EL (cell line): ENCODE data around the gene PSMD6.
A peak's percentile ranks its signal among the peaks of the same experiment; 100 is the strongest.

Experiments used
- DNase-seq: peaks from one replicate; pipeline ENCODE4 v3.0.0-alpha.2; 2016

The PSMD6 gene

DNA sequence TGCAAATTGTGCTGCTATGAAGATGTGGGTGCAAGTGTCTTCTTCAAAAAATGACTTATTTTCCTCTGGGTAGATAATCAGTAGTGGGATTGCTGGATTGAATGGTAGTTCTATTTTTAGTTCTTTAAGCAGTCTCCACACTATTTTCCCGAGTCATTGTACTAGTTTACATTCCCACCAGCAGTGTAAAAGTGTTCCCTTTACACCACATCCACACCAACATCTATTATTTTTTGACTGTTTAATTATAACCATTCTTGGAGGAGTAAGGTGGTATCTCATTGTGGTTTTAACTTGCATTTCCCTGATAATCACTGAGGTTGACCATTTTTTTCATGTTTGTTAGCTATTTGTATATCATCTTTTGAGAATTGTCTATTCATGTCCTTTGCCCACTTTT, 19.7 kb upstream of the PSMD6 start:
- no peak for DNase-seq

DNA sequence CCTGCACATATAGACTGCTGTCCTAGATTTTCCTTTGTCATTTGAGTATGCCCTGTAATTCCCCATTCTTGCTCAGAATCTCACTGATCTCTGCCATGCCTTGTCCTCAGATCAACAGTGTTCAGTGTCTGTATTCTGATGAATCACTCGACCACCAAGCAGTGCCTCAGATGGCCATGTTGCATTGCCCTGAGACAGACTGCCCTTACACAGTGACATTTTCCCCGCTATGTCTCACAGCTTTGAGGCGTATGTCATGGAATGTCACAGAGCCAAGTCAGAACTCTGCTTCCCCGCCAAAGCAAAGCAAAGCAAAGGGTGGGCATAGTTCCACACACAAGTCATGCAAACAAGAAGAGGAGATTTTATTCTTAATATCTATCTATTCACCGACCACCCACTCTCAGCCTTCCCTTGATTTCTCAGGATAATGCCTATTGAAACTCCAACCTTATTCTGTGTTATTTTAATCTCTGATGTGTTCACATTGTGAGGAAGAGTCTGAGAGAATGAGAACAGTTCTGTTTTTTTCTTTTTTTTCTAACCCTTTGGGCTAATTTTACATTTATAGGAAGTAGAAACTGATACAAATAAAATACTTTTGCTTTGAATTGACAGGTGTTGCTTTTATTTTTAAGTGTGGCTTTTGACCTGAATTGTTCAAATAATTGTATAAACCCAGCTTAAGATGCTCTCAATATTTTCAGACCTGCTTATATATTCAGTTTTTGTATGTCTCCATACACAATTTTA, 16.9 kb upstream of the PSMD6 start:
- no peak for DNase-seq

DNA sequence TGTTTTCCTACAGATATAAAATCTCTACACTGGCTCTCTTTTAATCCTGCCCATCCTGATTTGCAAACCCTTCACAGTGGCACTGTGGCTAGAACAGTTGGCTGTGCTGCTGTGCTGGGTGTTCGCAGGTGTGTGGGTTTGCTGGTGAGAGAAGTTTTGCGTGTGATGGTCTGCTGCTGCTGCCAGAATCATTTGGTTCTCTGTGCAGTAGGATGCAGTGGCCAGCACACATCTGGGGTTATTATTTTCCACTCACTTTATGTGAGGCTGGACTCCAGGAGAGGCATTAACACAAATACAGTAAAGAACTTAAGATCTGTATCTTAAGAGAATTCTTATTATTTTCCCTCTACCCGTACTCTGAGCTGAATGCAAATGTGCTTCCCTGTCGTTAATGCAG, 16.0 kb upstream of the PSMD6 start:
- no peak for DNase-seq

DNA sequence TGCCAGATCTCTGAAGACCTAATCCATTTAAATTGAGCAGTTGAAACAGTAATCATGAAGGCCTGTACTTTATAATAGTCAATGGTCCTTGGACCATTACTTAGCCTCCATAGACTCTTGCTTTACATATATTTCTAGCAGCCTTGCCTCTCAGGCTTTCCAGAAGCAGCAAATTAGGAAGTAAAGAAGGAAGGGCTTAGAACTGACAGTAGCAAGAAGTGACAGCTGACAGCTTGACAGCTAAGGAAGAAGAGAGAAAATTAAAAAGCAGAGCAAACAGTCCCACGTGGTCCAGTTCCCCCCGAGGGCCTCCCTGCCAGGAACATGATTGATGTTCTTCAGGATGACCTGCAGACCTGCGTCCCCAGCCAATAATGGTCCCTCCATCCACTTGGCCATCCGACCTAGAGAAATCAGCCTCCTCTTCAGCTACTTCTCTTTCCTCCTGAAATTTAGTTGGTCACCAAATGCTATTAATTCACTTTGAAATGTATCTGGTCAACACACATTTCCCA, 15.0 kb upstream of the PSMD6 start:
- DNase-seq: no peak

DNA sequence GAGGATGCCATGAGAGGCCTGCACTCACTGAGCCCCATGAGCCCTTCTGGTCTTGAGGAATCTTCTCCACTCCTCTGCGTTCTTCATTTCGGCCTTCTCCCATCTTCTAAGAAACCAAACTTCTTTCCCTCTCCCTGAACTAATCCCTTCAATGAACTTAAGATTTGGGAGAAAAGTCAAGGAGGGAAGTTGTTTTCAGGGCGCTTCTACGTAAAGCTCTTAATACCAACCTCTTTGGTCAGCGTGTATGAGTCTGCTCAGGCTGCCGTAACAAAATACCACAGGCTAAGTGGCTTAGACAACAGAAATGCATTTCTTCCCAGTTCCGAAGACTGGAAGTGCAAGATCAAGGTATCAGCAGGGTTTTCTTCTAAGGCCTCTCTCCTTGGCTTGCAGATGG, 13.8 kb upstream of the PSMD6 start:
- no peak for DNase-seq

DNA sequence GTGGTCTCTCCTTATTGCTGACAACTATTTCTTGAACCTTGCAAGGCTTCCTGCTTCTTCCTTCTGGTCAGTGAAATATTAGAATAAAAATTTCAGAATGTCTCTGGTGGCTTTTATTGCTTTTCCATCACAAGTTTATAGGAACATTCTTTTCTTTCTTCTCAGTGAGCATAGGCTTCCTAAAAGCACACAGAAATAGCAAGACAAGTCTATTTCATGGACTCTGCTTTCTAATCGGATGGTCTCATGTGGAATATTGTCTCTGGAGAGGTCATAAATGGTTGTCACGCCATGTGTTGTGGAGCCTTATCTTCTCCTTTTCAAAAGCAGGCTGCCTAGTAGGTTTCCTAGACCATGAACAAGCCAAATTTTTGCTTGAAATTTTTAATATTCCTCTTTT, 9.8 kb upstream of the PSMD6 start:
- DNase-seq: no peak

DNA sequence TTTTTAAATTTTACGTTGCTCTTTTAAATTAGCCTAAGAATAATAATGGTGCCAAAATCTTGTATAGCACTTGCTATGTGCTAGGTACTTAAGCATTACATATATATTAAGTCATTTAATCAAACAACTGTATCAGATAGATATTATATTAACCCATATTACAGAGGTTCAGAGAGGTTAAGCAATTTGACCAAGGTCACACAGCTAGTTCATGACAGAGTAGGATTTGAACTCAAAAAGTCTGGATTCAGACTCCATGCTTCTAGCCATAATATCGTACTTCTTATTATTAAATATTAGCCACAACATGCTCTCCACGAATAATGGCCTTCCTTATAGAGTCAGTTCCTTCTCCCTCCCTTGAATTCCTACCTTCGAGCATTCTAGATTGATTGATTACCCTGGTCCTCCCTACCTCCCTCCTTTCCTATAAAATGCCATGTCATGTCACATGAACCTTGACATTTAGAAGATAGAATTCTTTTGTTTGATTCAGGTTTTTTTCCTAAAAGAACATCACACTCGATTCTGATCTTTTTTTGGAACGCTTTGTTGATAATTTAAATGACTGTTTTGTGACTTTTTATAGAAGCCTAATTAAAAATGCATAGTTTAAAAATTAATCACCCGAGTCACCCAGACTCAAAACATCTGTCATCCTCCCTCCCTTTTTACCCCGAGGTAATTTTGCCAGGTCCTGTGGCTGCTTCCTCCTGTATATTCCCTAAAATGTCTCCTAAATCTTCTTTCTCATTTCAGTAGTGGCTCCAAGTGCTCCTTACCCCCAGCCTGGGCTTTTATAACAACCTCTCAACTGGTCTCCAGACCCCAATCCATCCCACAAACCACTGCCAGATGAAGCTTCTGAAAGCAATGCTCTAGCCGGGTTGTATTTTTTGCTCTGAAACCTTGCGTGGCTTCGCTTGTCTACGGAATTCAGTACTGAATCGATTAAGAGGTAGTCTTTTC, 8.5 kb upstream of the PSMD6 start:
- DNase-seq: peak; percentile 43

DNA sequence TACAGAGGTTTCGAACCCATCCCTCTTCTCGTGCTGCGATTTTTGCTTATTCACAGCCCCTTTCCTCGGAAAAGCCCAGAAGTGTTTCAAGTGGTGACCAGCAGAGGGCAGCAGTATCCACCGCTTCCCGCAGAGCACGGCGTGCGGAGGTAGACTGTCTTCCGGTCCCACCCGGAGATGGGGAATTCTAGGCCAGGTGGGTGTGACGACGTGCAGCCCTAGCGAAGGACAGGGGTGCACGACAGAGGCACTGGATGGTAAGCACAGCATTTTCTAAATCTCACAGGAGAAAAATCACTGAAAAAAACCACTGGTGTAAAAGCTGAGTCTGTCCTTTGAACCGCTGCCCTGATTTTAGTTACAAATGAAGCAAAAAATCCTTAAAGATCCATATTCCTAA, 7.4 kb upstream of the PSMD6 start:
- DNase-seq: peak; percentile 66

DNA sequence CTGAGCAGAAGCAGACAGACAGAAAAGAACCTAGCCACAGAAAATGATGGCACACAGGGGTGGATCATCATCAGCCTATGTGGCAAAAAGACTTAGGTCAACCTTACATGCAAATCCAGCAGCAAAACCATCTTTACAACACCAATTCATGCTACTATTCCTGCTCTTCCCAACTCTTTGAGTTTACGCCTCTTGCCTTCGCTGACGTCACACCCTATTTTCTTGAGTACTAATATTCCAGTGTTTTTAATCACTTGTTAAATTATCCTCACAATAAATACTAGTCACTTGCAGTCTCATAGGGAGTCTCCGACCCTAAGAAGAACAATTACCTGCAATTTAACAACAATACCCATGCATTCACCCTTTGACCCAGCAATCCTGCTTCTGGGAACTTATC, 6.0 kb upstream of the PSMD6 start:
- no peak for DNase-seq

DNA sequence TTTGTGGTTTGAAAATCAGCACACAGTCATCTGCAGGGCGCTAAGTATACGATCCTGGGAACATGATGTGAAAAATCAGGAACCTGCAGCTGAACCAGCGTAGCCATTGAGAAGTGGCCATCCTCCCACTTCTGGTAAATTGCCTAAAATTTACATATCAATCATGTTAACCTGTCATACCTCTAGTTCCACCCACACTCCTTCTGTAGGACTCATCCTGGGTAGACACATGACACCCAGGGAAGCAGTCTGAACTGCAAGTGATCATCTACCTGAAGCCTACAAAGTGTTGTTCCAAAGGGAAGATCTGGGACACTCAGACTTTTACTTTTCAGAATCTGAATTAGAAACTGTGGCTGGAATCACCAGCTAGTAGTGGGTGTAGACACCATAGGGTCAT, 5.5 kb upstream of the PSMD6 start:
- DNase-seq: no peak

DNA sequence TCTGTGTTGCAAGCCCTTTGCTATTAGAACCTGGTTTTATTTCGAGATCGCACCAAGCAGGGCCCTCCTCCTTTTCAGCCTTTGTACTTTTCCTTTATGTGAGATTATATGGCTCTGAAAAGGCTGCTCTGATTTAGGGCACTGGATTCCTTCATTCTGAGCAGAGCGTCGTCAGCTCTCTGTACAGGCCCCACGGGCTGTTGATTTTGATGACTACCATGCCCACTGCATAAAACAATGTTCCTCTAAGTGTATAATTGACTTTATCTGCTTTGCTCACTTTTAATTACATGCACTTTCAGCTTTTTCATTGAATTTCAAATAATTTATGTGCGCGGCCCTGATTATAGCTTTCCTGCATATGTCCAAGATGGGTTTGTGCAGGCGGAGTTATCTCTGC, 4.4 kb upstream of the PSMD6 start:
- DNase-seq: no peak

DNA sequence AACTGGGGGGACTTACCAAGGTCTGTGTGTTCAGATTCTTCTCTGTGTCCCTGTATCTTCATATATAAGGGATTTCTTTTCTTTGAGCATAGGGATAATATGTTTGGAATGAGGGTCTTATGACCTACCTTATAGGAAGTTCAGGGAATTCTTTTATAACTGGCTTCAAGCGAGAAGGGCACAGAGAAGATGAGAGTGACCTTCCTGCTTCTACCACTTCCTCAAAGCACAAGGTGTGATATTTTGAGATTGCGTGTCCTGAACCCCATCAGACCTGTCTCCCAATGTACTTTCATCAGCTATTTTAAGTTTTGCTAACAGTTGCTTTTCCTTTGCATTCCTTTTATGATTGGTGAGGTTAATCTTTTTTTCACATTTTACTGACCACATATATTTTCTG, 3.1 kb upstream of the PSMD6 start:
- DNase-seq: no peak

DNA sequence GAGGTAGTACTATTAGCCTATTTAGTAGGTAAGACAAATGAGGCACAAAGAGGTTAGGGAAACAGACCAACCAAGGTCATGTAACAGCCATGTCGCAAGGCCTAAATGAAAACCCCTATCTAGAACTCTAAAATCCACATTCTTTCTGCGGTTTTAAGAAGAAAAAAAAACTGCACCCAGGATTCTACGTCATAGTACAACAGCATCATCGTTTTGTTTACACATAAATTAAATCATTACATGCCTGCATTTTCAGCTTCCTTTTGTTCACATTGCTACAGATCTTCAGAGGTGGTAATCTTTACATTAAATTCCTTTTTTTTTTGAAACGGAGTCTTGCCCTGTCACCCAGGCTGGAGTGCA, 548 bp upstream of the PSMD6 start:
- DNase-seq: peak; percentile 29

DNA sequence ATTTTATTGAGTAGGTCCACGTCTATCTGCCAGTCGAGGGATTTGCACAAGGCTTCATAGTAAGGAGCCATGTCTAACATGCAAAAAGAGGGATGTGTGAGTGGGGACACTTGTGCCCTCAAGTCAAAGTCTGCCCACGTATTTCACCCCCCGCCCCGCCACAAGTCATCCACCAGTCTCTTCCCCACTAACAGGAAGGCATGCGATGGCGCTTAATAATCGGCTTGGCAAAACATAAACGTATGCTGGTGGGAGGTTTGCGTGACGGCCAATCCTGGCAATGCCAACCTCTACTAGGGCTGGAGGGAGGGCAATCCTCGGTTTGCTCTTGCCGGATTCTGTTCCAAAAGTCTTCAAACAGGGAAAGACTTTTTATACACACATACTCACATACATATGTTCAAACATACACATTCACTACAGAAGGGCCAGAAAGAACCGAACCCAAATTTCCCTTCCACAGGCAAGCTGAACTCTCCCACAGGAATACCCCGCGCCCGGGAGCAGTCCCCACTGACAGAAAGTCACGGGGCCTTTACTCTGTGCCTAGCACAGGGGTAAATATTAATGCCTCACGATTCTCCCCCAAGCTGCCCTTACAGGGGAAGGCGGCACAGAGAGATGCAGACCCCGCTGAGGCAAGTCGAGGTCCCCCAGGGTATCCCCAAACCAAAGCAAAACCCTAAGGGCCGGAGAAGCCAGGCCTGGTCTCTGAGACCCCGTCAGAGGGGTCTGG, 675 bp downstream of the PSMD6 start:
- DNase-seq: no peak

DNA sequence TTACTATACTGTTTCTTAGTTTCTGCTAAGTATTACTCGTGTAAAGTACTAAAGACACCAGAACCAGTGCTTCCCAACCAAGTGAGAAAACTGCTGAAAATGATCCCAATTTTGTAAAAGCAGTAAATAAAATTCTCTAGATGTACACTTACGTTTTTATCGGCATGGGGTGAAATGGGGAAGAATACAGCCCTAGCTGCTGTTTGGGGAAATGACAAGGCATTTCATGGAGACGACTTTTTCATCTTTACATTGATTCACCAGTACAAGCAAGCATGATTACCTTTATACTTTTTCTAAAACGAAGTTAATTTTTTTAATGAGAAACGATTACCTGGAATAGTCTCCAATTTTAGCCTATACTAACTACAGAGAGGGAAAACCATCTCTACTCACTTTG, 1.4 kb downstream of the PSMD6 start:
- DNase-seq: no peak

DNA sequence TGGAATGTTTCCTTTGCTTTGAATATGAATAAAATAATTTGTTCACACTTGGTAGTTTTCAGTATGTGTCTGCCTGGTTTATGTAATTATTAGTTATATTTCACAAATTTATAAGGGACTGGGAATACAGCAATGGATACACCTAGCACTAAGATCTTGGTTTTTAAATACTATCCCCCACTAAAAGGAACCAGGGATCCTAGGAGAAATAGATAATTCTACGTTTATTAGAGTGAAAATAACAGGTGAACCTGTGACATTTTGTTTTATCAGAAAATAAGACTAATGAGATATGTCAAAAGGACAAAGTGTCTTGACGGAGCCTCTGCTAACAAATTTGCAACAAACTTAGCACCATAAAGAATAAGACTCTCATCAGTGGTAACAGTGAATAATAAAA, 3.4 kb downstream of the PSMD6 start:
- no peak for DNase-seq

DNA sequence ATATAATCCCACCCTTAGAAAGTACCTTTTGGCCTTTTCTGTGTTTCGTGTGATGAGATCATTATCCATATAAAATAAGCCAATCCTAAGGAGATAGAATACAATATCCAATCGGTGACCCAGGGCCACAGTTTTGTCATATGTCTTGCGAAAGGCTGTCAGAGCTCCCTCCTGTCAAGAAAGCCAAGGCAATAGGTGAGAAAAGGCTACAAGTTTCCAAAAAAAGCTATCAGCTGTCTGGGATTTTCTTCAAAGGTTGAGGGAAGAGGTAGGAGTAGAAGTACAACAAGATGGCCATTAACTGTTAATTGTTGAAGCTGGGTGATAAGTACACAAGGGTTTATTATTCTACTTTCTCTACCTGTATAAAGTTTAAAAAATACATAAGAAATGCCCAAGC, 4.0 kb downstream of the PSMD6 start:
- no peak for DNase-seq

DNA sequence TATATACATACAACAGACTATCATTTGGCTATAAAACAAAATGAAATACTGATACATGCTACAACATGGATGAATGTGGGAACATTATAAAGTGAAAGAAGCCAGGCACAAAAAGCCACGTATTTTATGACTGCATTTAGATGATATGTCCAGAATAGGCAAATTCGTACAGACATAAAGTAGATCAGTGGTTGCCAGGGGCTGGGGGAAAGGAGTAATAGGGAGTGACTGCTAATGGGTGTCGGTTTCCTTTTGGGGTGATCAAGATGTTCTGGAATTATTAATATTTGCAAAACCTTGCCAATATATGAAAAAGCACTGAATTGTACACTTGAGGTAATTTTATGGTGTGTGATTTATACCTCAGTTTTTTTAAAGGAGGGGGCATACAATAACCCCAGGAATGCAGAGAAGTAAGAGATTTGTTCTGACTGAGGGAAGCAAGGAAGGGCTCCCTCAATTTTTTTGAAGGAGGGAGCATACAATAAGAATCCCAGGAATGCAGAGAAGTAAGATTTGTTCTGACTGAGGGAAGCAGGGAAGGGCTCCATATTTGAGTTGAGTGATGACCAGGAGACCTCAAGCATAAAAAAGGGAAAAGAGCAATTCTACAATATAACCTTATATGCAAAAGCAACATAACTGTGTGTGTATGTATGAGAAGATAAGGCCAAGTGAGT, 6.2 kb downstream of the PSMD6 start:
- DNase-seq: peak; percentile 46

DNA sequence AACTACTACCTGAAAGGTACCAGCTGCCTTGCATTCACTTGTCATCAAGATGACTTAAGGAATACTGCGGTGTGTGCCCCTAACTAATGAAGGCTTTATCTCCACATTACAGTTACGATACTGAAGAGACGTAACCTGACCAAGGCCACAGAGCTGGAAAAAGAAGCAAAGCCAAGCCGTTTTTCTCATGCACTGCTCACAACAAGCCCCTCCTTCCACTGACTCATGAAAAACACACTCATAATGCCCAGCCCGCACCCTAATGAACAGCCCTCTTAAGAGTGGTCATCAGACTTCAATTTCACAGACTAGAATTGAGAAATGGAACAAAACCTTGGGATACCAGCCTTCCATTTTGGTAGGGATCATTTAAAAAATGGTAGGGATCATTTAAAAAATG, 11.6 kb downstream of the PSMD6 start:
- peak; percentile 70 for DNase-seq

DNA sequence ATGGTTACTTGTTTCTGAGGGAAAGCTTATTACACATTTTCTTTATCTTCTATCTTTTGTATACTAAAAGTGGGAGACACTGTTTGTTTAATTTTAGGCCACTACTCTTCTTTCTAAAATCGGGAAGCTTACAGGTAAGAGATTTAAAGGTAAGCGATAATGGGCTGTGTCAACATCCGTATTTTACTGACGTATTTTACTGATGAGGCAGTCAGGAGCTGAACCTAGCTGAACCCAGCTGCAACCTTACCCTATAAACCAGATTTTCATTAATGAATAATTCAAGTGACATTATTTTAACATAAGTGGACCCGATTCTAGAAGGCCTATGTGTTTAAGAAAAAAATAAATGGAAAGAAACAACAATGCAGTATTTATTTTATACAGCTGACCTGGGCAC, 13.1 kb downstream of the PSMD6 start:
- no peak for DNase-seq

DNA sequence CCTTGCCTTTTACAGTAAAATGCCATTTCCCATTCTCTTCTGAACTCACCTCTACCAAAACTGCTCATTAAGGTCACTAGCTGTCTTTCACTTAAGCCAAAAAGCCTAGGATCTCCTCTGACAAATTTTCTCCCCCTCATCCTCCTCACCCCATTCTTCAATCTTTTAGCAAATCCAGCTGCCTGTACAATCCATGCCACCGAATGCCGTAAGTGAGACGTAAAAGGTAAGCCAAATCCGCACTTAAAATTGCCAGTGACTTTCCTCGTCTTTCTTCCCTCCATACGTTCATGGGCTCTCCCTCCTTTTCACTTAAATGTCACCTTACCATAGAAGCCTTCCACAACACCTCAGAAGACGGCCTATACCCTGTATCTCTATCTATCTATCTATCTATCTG, 13.8 kb downstream of the PSMD6 start:
- DNase-seq: no peak

DNA sequence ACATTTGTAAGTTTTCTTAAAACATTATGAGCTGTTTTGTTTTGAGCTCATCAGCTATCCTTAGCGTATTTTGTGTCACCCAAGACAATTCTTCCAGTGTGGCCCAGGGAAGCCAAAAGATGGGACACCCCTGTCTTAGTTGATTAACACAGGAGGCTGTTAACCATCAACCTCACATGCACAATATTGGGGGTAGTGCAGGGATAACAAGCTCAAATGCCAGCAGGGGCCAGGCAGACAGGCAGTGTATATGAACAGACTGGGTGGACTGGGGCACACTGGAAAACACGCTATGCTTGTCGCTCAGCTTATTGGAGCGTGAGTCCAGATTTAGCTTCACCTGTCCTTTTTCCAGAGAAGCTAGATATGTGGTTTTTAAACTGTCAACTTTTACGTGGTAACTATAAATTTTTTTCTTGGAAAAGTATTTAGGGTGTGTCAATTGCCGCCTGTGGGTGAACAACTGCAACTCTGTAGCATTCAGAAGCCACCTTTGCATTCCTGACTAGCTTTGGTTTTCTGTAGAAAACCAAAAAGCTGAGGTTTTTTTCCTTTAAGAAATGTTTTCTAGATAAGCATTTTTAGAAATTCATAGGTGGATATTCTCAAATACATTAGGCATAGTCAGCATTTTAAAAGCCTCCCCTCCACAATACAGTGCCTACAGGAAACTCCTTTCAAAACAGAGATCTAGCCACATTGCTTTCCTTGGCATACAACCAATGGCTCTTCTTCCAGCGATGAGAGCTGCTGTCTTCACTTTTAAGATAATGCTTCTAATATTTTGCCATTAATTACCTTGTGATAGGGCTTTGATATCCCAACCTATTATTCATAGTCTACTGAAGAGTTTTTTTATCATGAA, 14.6 kb downstream of the PSMD6 start:
- DNase-seq: peak; percentile 27
